Suprapubic skin (tissue), 4 donors: ENCODE data around the gene TCERG1L. TPM values are rescaled to one million over a fixed set of nuclear protein-coding genes. Genes with fewer than 3 reads are reported as not detected.

Experiments
- DNase-seq, 2 donors: peaks; one replicate each; pipeline ENCODE4 v3.0.0-alpha.2; 2019; ENCODE audit warnings: low spot score in 2 of 2
- H3K27ac ChIP-seq: fragments of 200-600 bp; sonication (generic); one replicate; pipeline ENCODE4 v1.5.1; 2019
- H3K27me3 ChIP-seq: fragments of 200-600 bp; sonication (generic); one replicate; pipeline ENCODE4 v1.5.1; 2019
- H3K36me3 ChIP-seq: fragments of 200-600 bp; sonication (generic); one replicate; pipeline ENCODE4 v1.5.1; 2019
- H3K4me1 ChIP-seq: fragments of 200-600 bp; sonication (generic); one replicate; pipeline ENCODE4 v1.5.1; 2019
- H3K4me3 ChIP-seq: fragments of 200-600 bp; sonication (generic); one replicate; pipeline ENCODE4 v1.5.1; 2019; ENCODE audit warnings: mild to moderate bottlenecking
- H3K9me3 ChIP-seq: fragments of 200-600 bp; sonication (generic); one replicate; pipeline ENCODE4 v1.5.1; 2019
- EP300 ChIP-seq: sonication (generic); formaldehyde crosslinking; IDR thresholded peaks from one replicate; pipeline ENCODE4 v1.6.1; 2017; ENCODE audit warnings: antibody characterized with exemption
- POLR2A ChIP-seq, 2 donors: fragments of 450-650 bp; IDR thresholded peaks; one replicate each; pipeline ENCODE4 v1.6.1; 2017; ENCODE audit warnings: antibody characterized with exemption in 2 of 2, mild to moderate bottlenecking in 2 of 2, moderate library complexity in 2 of 2
- POLR2AphosphoS5 ChIP-seq, 3 donors: sonication (generic); formaldehyde crosslinking; IDR thresholded peaks; one replicate each; pipeline ENCODE4 v1.6.1; 2017; ENCODE audit warnings: antibody characterized with exemption in 3 of 3
- WGBS: methylation state at CpG from one replicate; pipeline ENCODE4 v1.1.5; 2018; 5-methylcytosine and 5-hydroxymethylcytosine counted together
- total RNA-seq, 4 donors: library from RNA; depleted of rRNA; stranded (reverse); fragments of >200 nt; gene quantifications; one replicate each; pipeline ENCODE4 v1.1.0, GENCODE V29; 2016
- TF ChIP-seq, protein P1 (sequence below), 2 donors: fragments of 200-600 bp in 1 of 2; fragments of 450-650 bp in 1 of 2; sonication (generic) in 1 of 2; IDR thresholded peaks; one replicate each; pipeline ENCODE4 v1.5.1; 2016 to 2019; ENCODE audit warnings: antibody characterized with exemption in 2 of 2, mild to moderate bottlenecking in 1 of 2, moderate library complexity in 1 of 2

Gene TCERG1L
- total RNA-seq, 4 donors from 2014 or later = 0.32 to 1.0 (median 0.51) TPM

DNA sequence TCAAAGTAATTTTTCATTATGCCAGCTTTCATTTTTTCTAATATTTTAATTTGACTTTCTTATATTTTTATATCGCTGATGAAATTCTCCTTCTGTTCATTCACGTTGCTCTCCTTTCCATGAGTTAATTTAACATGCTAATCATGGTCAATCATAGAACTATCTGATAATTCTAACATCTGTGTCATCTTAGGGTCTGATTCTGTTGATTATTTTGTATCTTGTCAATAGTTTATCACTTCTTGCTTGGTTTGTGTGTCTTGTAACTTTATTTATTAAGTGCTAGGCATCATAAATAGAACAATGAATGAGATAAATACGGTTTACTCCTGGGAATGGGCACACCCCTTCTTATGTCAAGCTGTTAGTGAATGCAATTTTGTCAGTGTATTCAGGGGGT, 11.0 kb downstream of the TCERG1L start:
- no peaks in the 10 kb centered on the region for H3K4me1 ChIP-seq
- DNase-seq = no peak
- TF ChIP-seq POLR2A (IDR thresholded peaks at IDR 0.05) = no peak
- no peak for TF ChIP-seq POLR2AphosphoS5 (IDR thresholded peaks at IDR 0.05)
- TF ChIP-seq, protein P1, sequence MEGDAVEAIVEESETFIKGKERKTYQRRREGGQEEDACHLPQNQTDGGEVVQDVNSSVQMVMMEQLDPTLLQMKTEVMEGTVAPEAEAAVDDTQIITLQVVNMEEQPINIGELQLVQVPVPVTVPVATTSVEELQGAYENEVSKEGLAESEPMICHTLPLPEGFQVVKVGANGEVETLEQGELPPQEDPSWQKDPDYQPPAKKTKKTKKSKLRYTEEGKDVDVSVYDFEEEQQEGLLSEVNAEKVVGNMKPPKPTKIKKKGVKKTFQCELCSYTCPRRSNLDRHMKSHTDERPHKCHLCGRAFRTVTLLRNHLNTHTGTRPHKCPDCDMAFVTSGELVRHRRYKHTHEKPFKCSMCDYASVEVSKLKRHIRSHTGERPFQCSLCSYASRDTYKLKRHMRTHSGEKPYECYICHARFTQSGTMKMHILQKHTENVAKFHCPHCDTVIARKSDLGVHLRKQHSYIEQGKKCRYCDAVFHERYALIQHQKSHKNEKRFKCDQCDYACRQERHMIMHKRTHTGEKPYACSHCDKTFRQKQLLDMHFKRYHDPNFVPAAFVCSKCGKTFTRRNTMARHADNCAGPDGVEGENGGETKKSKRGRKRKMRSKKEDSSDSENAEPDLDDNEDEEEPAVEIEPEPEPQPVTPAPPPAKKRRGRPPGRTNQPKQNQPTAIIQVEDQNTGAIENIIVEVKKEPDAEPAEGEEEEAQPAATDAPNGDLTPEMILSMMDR (IDR thresholded peaks at IDR 0.05) = no peak
- no peak for TF ChIP-seq EP300
- no peak overlapping the region for H3K27ac ChIP-seq
- peaks cover 10% of the 10 kb centered on the region for H3K27me3 ChIP-seq
- no peaks in the 10 kb centered on the region for H3K36me3 ChIP-seq
- H3K4me3 ChIP-seq = no peak overlapping the region
- 63% methylated on average over 3 of the region's 3 CpGs for WGBS
- H3K9me3 ChIP-seq = peaks cover 5% of the 10 kb centered on the region

DNA sequence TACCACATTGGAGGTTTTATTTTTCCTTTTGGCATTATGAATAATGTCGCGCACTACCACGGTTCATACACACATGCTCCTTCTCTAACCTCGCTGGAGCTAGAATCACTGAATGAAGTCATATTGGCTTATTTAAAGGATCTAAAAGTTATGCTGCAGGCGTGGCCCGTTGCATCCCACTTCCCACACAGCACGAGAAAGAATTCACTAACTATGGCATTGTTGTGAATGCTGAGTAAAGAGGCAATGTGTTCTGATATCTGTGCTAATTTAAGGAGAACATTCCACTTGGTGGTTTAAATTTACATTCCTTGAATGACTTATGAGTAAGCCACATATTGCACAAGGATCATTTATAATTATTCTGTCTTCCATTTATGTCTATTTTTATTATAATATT, 20.7 kb downstream of the TCERG1L start:
- DNase-seq = no peak
- Histone ChIP-seq H3K4me1 (no peaks in the 10 kb centered on the region), H3K9me3 (no peaks in the 10 kb centered on the region), H3K36me3 (no peaks in the 10 kb centered on the region), H3K27me3 (no peaks in the 10 kb centered on the region), H3K4me3 (no peak overlapping the region), H3K27ac (no peak overlapping the region)
- no peak for TF ChIP-seq EP300
- no peak for TF ChIP-seq POLR2AphosphoS5 (IDR thresholded peaks at IDR 0.05)
- TF ChIP-seq POLR2A (IDR thresholded peaks at IDR 0.05) = no peak
- TF ChIP-seq, protein P1 (IDR thresholded peaks at IDR 0.05) = no peak
- 61% methylated on average over 7 of the region's 7 CpGs for WGBS

DNA sequence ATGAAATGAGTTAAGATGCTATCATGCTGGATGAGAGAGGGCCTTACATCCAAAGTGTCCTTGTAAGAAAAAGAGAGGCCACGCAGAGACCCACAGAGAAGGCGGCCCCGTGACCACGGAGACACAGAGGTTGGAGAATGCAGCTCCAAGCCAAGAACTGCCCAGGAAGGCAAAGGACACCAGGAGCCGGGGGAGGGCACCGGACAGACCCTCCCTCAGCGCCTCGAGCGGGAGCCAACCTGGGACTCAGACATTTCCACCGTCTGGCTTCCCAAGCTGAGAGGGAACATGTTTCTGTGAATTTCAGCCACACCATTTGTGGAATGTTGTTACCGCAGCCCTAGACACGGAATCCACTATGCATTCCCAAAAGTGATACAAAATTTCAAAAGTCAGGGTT, 22.9 kb downstream of the TCERG1L start:
- no peaks in the 10 kb centered on the region for H3K4me1 ChIP-seq
- no peaks in the 10 kb centered on the region for H3K27me3 ChIP-seq
- H3K27ac ChIP-seq = no peak overlapping the region
- no peak for TF ChIP-seq POLR2A (IDR thresholded peaks at IDR 0.05)
- WGBS = 86% methylated on average over 12 of the region's 12 CpGs
- DNase-seq = no peak
- no peak overlapping the region for H3K4me3 ChIP-seq
- H3K36me3 ChIP-seq = no peaks in the 10 kb centered on the region
- no peaks in the 10 kb centered on the region for H3K9me3 ChIP-seq

DNA sequence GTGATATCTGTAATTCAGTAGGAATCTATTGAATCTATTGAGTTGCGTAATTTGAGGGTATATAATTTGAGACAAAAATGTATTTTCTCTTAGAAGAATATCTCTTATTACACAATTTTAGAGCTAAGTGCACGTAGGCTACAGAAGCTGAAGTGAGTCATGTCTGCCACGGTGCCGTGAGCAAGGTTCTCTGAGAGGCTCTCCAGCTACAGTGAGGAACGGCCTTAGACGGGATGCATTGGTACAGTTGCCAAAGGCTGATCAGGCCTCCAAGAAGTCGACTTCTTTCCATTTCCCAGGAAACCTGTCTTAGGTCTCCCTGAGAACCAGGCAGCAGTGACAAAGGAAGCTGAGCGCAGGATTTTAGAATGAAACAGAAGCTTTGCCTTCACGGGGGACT, 28.6 kb downstream of the TCERG1L start:
- H3K9me3 ChIP-seq = no peaks in the 10 kb centered on the region
- H3K36me3 ChIP-seq = no peaks in the 10 kb centered on the region
- TF ChIP-seq, protein P1 (IDR thresholded peaks at IDR 0.05) = no peak
- no peak for DNase-seq
- no peak overlapping the region for H3K4me3 ChIP-seq
- H3K4me1 ChIP-seq = no peaks in the 10 kb centered on the region
- WGBS = 87% methylated on average over 9 of the region's 9 CpGs
- H3K27me3 ChIP-seq = no peaks in the 10 kb centered on the region
- H3K27ac ChIP-seq = no peak overlapping the region

DNA sequence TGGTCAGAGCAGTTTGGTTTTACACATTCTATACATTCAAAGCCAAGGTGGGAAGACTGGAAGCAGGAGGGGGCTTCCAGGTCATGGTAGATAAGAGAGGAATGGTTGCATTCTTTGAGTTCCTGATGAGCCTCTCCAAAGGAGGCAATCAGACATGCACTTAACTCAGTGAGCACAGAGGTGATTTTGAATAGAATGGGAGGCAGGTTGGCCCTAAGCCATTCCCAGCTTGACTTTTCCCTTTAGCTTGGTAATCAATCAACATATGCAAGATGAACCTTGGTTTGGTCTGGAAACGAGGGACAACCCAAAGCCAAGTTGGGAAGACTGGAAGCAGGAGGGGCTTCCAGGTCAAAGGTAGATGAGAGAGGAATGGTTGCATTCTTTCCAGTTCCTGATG, 31.4 kb downstream of the TCERG1L start:
- Histone ChIP-seq H3K4me3 (no peak overlapping the region), H3K36me3 (no peaks in the 10 kb centered on the region), H3K27me3 (no peaks in the 10 kb centered on the region), H3K4me1 (no peaks in the 10 kb centered on the region), H3K27ac (no peak overlapping the region), H3K9me3 (no peaks in the 10 kb centered on the region)
- TF ChIP-seq POLR2AphosphoS5 (IDR thresholded peaks at IDR 0.05) (no peak), EP300 (no peak), POLR2A (IDR thresholded peaks at IDR 0.05) (no peak)
- TF ChIP-seq, protein P1 (IDR thresholded peaks at IDR 0.05) = no peak
- WGBS = 50% methylated on average over 1 of the region's 1 CpG
- no peak for DNase-seq

DNA sequence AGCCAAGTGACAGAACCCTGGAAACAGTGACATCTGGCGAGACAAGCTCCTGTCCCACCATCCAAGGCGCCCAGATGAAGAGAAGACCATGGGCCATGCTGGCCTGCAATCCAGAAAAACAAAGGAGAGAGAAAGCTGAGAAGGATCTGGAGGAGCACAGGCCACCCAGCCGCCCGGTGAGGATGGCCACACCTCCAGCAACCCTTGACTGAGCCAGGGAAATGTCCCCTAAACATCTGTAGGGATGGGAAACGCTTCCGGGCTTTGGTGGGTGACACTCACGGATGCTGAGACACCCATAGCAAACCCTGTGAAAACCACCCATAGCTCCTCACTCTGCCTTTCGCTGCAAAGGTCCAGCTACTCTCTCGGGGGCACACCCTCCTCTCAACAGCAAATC, 32.0 kb downstream of the TCERG1L start:
- DNase-seq = no peak
- no peak for TF ChIP-seq POLR2A (IDR thresholded peaks at IDR 0.05)
- TF ChIP-seq EP300 = no peak
- TF ChIP-seq, protein P1 (IDR thresholded peaks at IDR 0.05) = no peak
- TF ChIP-seq POLR2AphosphoS5 (IDR thresholded peaks at IDR 0.05) = no peak
- WGBS = 83% methylated on average over 9 of the region's 9 CpGs
- Histone ChIP-seq H3K36me3 (no peaks in the 10 kb centered on the region), H3K27ac (no peak overlapping the region), H3K9me3 (no peaks in the 10 kb centered on the region), H3K4me1 (no peaks in the 10 kb centered on the region), H3K27me3 (no peaks in the 10 kb centered on the region), H3K4me3 (no peak overlapping the region)
